ENCODE results near the gene GJA3.
A peak's percentile ranks its signal among the peaks of the same experiment; 100 is the strongest.

Gene GJA3

GRCh38 chr13:20126541-20127261 lies 34.2 kb downstream of the GJA3 start:
- no peak for DNase-seq

GRCh38 chr13:20125783-20126165 lies 35.1 kb downstream of the GJA3 start:
- no peak for DNase-seq

DNA sequence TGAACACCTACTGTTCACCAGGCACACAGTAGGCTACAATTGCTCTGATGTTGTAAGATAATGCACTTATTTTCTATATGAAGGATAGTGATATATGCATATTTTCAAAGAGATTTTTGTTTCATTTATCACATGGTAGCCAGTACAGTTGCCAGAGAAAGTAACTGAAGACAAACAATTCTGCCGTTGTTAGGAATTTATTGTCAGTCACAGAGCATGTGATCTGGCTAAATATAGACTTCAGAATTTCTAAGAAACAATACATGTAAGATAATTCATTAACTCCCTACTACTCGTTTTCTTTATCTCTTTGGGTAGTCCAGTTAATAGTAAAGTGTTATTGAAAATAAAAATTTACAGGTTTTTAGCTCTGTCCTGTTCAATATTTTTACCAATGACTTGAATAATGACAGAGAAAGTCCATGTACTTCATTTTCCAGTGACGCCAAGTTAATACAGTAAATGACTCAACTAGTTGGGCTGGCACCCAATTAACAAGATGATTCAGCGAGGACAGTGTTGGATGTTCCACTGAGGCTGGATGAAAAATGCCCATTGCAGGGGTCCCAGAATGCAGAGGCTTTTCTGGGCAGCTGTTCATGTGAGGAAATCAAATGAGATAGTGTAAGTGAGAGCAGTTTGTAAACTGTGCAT lies 35.6 kb downstream of the GJA3 start:
- no peak for DNase-seq

DNA sequence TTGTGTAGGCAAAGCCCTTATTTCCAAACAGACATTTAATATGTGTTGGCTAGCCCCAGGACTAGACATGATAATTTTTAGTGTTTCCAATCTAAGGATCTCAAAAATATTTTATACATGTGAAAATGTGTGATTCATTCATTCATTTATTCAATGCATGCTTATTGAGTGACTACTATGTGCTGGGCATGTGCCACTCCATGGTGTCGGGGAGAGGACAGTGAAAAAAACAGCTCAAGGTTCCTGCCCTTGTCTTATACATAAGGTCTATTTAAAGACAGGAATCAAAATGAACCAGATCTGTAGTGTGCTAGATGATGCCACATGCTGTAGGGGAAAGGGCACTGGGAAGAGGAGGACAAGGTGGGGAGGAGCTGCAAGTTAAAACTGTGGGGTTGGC lies 36.5 kb downstream of the GJA3 start:
- no peak for DNase-seq

GRCh38 chr13:20121159-20121525 lies 39.7 kb downstream of the GJA3 start:
- DNase-seq = no peak

- no peak for DNase-seq
Measured at GRCh38 chr13:20119960-20120359, 40.9 kb downstream of the GJA3 start.

DNA sequence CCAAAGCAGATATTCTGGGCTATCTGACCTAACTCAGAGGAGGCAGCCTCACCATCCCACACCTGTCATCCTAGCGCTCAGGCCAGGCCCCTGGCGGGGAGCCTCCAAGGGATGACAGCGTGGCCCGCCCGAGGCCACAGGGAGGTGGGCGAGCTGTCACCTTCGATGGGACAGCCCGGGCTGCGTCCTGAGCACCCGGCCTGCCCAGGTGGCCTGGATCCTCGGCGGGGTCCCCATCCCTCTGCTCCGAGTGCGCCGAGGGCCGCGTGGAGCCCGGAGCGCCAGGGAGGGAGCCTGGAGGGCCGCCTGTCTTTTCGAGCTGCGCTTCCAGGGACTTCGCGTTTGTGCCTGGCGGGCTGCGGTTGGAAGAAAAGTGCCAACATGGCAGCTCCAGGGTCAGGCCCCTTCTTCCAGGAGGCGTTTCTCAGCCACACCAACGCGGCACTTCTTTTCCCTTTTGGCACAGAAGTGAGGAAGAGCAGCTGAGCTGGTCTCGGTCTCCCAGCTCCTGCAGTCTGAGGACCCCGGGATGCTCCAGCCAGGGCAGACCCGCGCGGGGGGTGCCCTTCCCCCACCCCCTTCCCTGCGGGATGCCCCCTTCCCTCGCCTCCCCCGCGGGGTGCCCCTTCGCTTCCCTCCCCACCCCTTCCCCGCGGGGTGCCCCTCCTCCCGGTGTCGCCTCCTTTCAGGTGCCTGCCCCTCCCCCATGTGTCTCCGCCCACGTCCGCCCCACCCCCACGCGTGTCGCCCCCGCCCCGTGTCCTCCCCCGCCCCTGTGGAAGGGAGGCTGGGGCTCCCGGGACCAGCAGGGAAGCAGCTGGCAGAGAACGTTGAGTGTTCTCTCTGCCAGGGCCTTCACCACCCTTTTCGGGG lies 42.3 kb downstream of the GJA3 start:
- DNase-seq = no peak

GRCh38 chr13:20116213-20116612 lies 44.6 kb downstream of the GJA3 start:
- DNase-seq = no peak

- DNase-seq = no peak
Measured at GRCh38 chr13:20114066-20114610, 46.7 kb downstream of the GJA3 start.

DNA sequence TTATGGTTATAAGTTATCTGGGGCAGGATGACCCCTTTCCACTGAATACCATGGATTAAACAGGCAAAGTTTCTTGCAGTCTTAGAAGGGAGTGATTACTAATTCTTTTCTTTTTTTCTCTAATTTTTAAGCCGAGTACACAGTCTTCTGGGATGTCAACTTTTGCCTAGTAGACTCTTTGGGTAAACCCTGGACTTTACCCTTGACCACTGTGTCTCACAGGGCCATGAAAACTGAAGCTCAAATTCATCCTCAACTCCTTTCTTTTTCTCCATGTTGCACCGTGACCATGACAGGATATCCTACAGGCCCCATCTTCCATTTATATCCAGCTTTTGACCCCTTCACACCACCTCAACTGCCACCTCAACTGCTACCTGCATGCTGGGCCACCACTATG lies 51.8 kb downstream of the GJA3 start:
- no peak for DNase-seq

GRCh38 chr13:20106742-20107141 lies 54.1 kb downstream of the GJA3 start:
- DNase-seq = no peak

GRCh38 chr13:20105161-20105689 lies 55.6 kb downstream of the GJA3 start:
- no peak for DNase-seq

DNA sequence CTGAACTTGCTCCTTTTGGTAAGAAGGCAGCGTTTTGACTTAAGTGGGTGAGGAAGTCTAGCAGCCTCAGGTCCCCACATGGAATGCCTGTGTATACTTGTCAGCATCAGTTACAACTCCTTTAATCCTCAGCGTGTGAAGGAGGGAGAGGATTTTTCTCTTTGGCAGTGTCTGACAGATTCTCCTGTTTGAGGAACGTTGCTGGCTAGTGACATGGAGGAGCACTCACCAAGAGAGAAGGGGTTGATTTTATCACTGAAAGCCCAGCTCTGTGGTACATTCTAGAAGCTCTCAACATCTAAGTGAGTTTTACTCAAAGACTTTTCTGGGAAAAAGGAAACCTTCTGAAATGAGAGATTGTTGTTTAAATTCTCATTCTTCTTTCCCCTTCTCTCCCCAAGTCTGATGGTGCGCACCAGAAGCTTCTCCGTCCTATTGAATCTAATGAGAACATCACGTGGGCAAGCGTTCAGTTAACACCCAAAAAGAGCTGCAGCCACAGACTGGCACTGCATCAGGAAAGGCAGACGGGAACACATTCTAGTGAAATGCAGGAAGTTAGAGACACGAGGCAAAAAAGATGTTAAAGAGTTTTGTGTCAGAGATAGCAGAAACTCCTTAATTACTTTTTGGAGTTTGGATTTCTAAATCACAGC lies 58.2 kb downstream of the GJA3 start:
- DNase-seq = no peak

- peak in 1 of 2 experiments; percentile 26 for DNase-seq
Measured at GRCh38 chr13:20101467-20102316, 59.2 kb downstream of the GJA3 start.

- no peak for DNase-seq
Measured at GRCh38 chr13:20099319-20099718, 61.5 kb downstream of the GJA3 start.

GRCh38 chr13:20093951-20094350 lies 66.9 kb downstream of the GJA3 start:
- DNase-seq = no peak

- DNase-seq = no peak
Measured at GRCh38 chr13:20090349-20090748, 70.5 kb downstream of the GJA3 start.

All from SHP77 (cell line).